Caco-2 (cell line): Measurements from ENCODE around the gene PLOD2. TPM values are rescaled to one million over a fixed set of nuclear protein-coding genes. Genes with fewer than 3 reads are reported as not detected.

ENCODE experiments used
- BruUV-seq: library from RNA; stranded (reverse); fragments of 400-500 nt; replicated peaks from 2 replicates; lab custom pipeline; 2021; lab: Mats Ljungman, UMichigan
- CTCF ChIA-PET: fragments of 300-600 bp; sonication (Branson Sonifier 250); formaldehyde crosslinking; loops from one replicate; lab custom pipeline; 2022; ENCODE audit warnings: antibody characterized with exemption; lab: Charles Lee
- POLR2A ChIA-PET: fragments of 300-600 bp; sonication (Branson Sonifier 250); formaldehyde crosslinking; loops from one replicate; lab custom pipeline; 2022; ENCODE audit warnings: antibody characterized with exemption; lab: Charles Lee
- DNase-seq, 2 experiments: peaks; one replicate each; pipeline versions ENCODE4 v3.0.0 to v3.0.0-alpha.2; 2020 to 2022
- H3K27me3 ChIP-seq: replicated peaks from 2 replicates; pipeline ENCODE4 v1.6.0; 2011; ENCODE audit warnings: low read length; ENCODE audit not compliant: control insufficient read depth, insufficient read depth
- H3K36me3 ChIP-seq: 2 replicates; pipeline ENCODE4 v1.5.1; 2011; ENCODE audit warnings: low read length; ENCODE audit not compliant: control insufficient read depth, insufficient read depth
- H3K4me1 ChIP-seq: fragments of 250-450 bp; sonication (Bioruptor Pico); 2 replicates; pipeline ENCODE4 v1.5.1; 2020; ENCODE audit warnings: mild to moderate bottlenecking
- H3K4me3 ChIP-seq: 2 replicates; pipeline ENCODE4 v1.5.1; 2011; ENCODE audit warnings: low read depth, mild to moderate bottlenecking, control low read depth, low read length
- H3K9me3 ChIP-seq: fragments of 250-450 bp; sonication (Bioruptor Pico); 2 replicates; pipeline ENCODE4 v1.5.1; 2020; ENCODE audit warnings: mild to moderate bottlenecking, moderate library complexity
- H3K27ac Mint-ChIP-seq: one replicate; pipeline ENCODE4 v1.8.0; 2022; ENCODE audit warnings: mixed read lengths; ENCODE audit not compliant: unreplicated experiment
- H3K27me3 Mint-ChIP-seq: one replicate; pipeline ENCODE4 v1.8.0; 2022; ENCODE audit warnings: mixed read lengths; ENCODE audit not compliant: insufficient read depth, unreplicated experiment
- H3K36me3 Mint-ChIP-seq: one replicate; pipeline ENCODE4 v1.8.0; 2022; ENCODE audit warnings: mild to moderate bottlenecking, mixed read lengths; ENCODE audit not compliant: insufficient read depth, unreplicated experiment
- H3K4me1 Mint-ChIP-seq: one replicate; pipeline ENCODE4 v1.8.0; 2022; ENCODE audit warnings: low read depth, mixed read lengths; ENCODE audit not compliant: unreplicated experiment
- H3K4me3 Mint-ChIP-seq: one replicate; pipeline ENCODE4 v1.8.0; 2022; ENCODE audit warnings: mild to moderate bottlenecking, moderate library complexity, mixed read lengths; ENCODE audit not compliant: unreplicated experiment
- H3K9me3 Mint-ChIP-seq: one replicate; pipeline ENCODE4 v1.8.0; 2022; ENCODE audit warnings: mixed read lengths; ENCODE audit not compliant: unreplicated experiment
- CTCF ChIP-seq, 2 experiments: fragments of 200-600 bp in 1 of 2; IDR thresholded peaks; 1 replicate in 1 of 2; 2 replicates in 1 of 2; pipeline versions ENCODE4 v1.5.1 to v1.8.0; 2011 to 2022; ENCODE audit warnings: antibody characterized with exemption in 1 of 2, control low read depth in 1 of 2, inconsistent platforms in 1 of 2, low read depth in 1 of 2, low read length in 1 of 2, mild to moderate bottlenecking in 1 of 2, moderate library complexity in 1 of 2; ENCODE audit not compliant: insufficient read depth in 1 of 2, severe bottlenecking in 1 of 2, unreplicated experiment in 1 of 2
- intact Hi-C: fragments of 100-400 bp; cut with micrococcal nuclease; formaldehyde crosslinking; loops from one replicate; pipeline ENCODE4 v1.10.0; 2022; ENCODE audit not compliant: unreplicated experiment
- total RNA-seq: library from RNA; stranded (reverse); gene quantifications from 2 replicates; pipeline ENCODE4 v1.2.3, GENCODE V29; 2022

The PLOD2 gene
- total RNA-seq, 1 experiment from 2014 or later, result 53.1 TPM

- intact Hi-C loops, result no loop called here
- POLR2A ChIA-PET, result no interaction called here
Observed at GRCh38 chr3:146093896-146094295, 67.1 kb downstream of the PLOD2 start.

GRCh38 chr3:146092230-146092629 is 68.8 kb downstream of the PLOD2 start:
- H3K27me3 ChIP-seq, result no peaks in the 10 kb centered on the region
- intact Hi-C loops, result no loop called here
- Mint-ChIP-seq H3K4me1 (no peaks in the 10 kb centered on the region), H3K36me3 (no peaks in the 10 kb centered on the region), H3K27me3 (no peaks in the 10 kb centered on the region), H3K4me3 (no peak overlapping the region), H3K27ac (no peak overlapping the region), H3K9me3 (no peaks in the 10 kb centered on the region)
- no peaks in the 10 kb centered on the region for H3K36me3 ChIP-seq
- H3K4me3 ChIP-seq, result no peak overlapping the region
- no peaks in the 10 kb centered on the region for H3K4me1 ChIP-seq
- CTCF ChIA-PET, result no interaction called here
- no TSS peak for BruUV-seq
- DNase-seq, result no peak
- POLR2A ChIA-PET, result no interaction called here
- TF ChIP-seq CTCF (IDR thresholded peaks at IDR 0.05; ENCODE audit: insufficient read depth in 1 of 2, low read depth in 1 of 2, low read length in 1 of 2, severe bottlenecking in 1 of 2, unreplicated experiment in 1 of 2), result no peak
- H3K9me3 ChIP-seq, result no peaks in the 10 kb centered on the region

More at GRCh38 chr3:146093896-146094295, 67.1 kb downstream of the PLOD2 start:
- no peak for TF ChIP-seq CTCF (IDR thresholded peaks at IDR 0.05; ENCODE audit: insufficient read depth in 1 of 2, low read depth in 1 of 2, low read length in 1 of 2, severe bottlenecking in 1 of 2, unreplicated experiment in 1 of 2)
- H3K27ac Mint-ChIP-seq, result no peak overlapping the region
- no peaks in the 10 kb centered on the region for H3K27me3 ChIP-seq
- no peak overlapping the region for H3K4me3 ChIP-seq
- no TSS peak for BruUV-seq
- no peaks in the 10 kb centered on the region for H3K27me3 Mint-ChIP-seq
- no peak for DNase-seq
- no peaks in the 10 kb centered on the region for H3K4me1 Mint-ChIP-seq
- H3K36me3 ChIP-seq, result no peaks in the 10 kb centered on the region
- H3K9me3 Mint-ChIP-seq, result no peaks in the 10 kb centered on the region
- H3K4me3 Mint-ChIP-seq, result no peak overlapping the region
- no peaks in the 10 kb centered on the region for H3K36me3 Mint-ChIP-seq
- H3K9me3 ChIP-seq, result no peaks in the 10 kb centered on the region
- CTCF ChIA-PET, result no interaction called here
- H3K4me1 ChIP-seq, result no peaks in the 10 kb centered on the region

- TF ChIP-seq CTCF (IDR thresholded peaks at IDR 0.05; ENCODE audit: insufficient read depth in 1 of 2, low read depth in 1 of 2, low read length in 1 of 2, severe bottlenecking in 1 of 2, unreplicated experiment in 1 of 2), result no peak
- no peaks in the 10 kb centered on the region for H3K9me3 ChIP-seq
- no peak overlapping the region for H3K27ac Mint-ChIP-seq
- H3K9me3 Mint-ChIP-seq, result no peaks in the 10 kb centered on the region
- ChIA-PET CTCF (interaction anchor here (0.7 to 0.9 kb wide), 2 partner anchors 98 to 176 kb away, joined by 4 to 6 read pairs; no protein-coding TSS in a partner anchor), POLR2A (no interaction called here)
- no peaks in the 10 kb centered on the region for H3K4me1 ChIP-seq
- no peaks in the 10 kb centered on the region for H3K36me3 Mint-ChIP-seq
- H3K4me1 Mint-ChIP-seq, result no peaks in the 10 kb centered on the region
- no peak overlapping the region for H3K4me3 ChIP-seq
- no TSS peak for BruUV-seq
- intact Hi-C loops, result no loop called here
- DNase-seq, result no peak
- H3K36me3 ChIP-seq, result no peaks in the 10 kb centered on the region
- no peaks in the 10 kb centered on the region for H3K27me3 Mint-ChIP-seq
- no peaks in the 10 kb centered on the region for H3K27me3 ChIP-seq
- no peak overlapping the region for H3K4me3 Mint-ChIP-seq
Observed at GRCh38 chr3:146091397-146091796, 69.6 kb downstream of the PLOD2 start.
